GM12864 (cell line): ENCODE results near the gene RAG2.

Source experiments
- DNase-seq: peaks from one replicate; pipeline ENCODE4 v3.0.0-alpha.2; 2011; ENCODE audit warnings: low read depth
- H3K4me3 ChIP-seq: 2 replicates; pipeline ENCODE4 v1.5.1; 2011; ENCODE audit warnings: mild to moderate bottlenecking, low read depth, low read length, control low read depth
- TF ChIP-seq, protein P1 (sequence below): IDR thresholded peaks from 2 replicates; pipeline ENCODE4 v1.5.1; 2011; ENCODE audit warnings: low read depth, mild to moderate bottlenecking, moderate library complexity, low read length, control low read depth, inconsistent platforms; ENCODE audit errors: missing control alignments

RAG2 gene

GRCh38 chr11:36617543-36618362, 19.7 kb upstream of the RAG2 start:
- TF ChIP-seq, protein P1, sequence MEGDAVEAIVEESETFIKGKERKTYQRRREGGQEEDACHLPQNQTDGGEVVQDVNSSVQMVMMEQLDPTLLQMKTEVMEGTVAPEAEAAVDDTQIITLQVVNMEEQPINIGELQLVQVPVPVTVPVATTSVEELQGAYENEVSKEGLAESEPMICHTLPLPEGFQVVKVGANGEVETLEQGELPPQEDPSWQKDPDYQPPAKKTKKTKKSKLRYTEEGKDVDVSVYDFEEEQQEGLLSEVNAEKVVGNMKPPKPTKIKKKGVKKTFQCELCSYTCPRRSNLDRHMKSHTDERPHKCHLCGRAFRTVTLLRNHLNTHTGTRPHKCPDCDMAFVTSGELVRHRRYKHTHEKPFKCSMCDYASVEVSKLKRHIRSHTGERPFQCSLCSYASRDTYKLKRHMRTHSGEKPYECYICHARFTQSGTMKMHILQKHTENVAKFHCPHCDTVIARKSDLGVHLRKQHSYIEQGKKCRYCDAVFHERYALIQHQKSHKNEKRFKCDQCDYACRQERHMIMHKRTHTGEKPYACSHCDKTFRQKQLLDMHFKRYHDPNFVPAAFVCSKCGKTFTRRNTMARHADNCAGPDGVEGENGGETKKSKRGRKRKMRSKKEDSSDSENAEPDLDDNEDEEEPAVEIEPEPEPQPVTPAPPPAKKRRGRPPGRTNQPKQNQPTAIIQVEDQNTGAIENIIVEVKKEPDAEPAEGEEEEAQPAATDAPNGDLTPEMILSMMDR: no peak
- DNase-seq: no peak
- no peak overlapping the region for H3K4me3 ChIP-seq

GRCh38 chr11:36615826-36616225, 17.8 kb upstream of the RAG2 start:
- no peak overlapping the region for H3K4me3 ChIP-seq
- no peak for DNase-seq
- TF ChIP-seq, protein P1: no peak

GRCh38 chr11:36609383-36609782, 11.3 kb upstream of the RAG2 start:
- H3K4me3 ChIP-seq: no peak overlapping the region
- DNase-seq: no peak
- TF ChIP-seq, protein P1: no peak

DNA sequence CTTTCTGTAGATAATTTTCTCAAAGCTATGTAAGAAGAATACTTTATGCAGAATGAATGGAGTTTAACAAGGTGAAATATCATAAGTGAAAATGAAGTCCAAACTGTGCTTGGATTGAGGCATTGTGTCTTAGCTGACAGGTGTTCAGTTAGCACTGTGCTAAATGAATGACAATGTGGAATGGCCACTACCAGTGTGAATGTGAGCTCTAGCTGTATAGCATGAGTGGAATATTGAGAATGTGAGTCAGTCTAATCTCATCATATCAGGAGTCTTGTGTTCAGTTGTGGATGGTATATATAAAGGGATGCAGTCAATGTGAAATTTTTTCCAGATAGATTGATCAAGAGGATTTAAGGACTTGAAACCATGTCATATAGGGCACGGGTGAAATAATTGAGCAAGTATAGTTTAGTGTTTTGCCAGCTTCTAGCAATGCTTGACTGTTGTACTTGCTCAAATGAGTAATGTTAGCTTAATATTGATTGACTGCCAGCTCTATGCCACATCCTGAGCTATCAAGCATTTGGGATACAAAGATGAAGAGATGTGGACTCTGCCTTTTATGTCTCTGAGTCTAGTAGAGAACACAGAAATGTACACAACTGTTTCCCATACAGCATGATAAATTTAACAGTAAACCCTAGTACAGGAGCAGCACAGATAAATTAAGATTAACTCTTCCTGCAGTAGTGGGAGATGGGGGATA, 10.6 kb upstream of the RAG2 start:
- no peak for DNase-seq

GRCh38 chr11:36605221-36606216, 7.5 kb upstream of the RAG2 start:
- TF ChIP-seq, protein P1: no peak
- no peak overlapping the region for H3K4me3 ChIP-seq
- no peak for DNase-seq

More for the DNA sequence above, 10.6 kb upstream of the RAG2 start:
- TF ChIP-seq, protein P1: no peak
- H3K4me3 ChIP-seq: no peak overlapping the region

GRCh38 chr11:36602135-36602534, 4.1 kb upstream of the RAG2 start:
- TF ChIP-seq, protein P1: no peak
- no peak for DNase-seq
- no peak overlapping the region for H3K4me3 ChIP-seq
